HG03066 (cell line): Measurements from ENCODE around the gene ZNHIT2.
"Not testable (repeated sequence)": the region's sequence is repeated elsewhere in the genome, so short reads cannot be mapped to it uniquely, and the experiment has no call there.

ENCODE experiments used
- ATAC-seq: cut with Tn5 transposase; IDR thresholded peaks from one replicate; pipeline ENCODE4 v1.9.1; 2021; ENCODE audit warnings: low read depth; ENCODE audit not compliant: unreplicated experiment

ZNHIT2 gene

DNA sequence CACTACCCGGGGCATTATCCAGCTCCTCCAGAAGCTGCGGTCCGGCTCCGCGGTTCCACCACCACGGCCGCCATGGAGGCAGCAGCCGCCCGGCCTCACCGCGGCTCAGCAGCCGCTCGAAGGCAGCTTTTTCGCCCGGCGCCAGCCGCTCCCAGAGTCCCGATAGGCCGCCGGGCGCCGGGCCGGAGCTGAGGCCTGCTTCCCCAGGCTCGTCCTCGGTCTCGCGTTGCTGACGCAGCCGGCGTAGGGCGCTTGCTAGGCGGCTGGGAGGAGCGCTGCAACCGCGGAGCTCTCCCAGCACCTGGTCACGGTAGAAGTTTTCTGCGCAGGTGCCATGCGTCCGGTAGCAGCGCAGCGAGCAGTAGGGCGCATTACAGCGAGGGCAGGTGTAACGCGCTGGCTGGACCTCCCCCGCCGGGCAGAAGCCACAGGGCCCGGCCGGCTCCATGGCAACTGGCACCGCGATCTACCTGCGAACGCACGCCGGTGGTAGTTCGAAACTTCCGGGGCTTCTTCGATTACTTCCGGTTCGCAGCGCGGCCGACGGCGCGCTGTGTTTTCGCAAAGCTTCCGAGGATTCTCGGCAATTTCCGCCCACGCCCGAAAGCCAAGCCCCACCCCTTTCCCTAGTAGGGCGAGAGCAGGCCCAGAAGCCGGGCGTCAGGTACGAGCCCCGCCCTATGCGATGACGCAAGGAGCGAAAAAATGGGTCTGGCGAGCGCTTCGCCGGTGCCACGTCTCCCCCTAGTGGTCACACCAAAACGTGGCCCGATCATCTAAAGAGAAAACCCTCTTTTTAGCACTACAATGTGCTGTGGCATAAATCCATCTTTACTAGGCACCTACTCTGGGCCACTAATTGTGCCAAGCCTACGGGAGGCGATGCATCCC is at the start of gene ZNHIT2:
ZNHIT2 (minus strand) TSS at position 496 of the 891 bp plus-strand sequence; CDS start at position 448, 48 bp downstream.
- peak; percentile 46 for ATAC-seq

GRCh38 chr11:65166893-65167292 is 49.4 kb upstream of the ZNHIT2 start:
- ATAC-seq = no peak

DNA sequence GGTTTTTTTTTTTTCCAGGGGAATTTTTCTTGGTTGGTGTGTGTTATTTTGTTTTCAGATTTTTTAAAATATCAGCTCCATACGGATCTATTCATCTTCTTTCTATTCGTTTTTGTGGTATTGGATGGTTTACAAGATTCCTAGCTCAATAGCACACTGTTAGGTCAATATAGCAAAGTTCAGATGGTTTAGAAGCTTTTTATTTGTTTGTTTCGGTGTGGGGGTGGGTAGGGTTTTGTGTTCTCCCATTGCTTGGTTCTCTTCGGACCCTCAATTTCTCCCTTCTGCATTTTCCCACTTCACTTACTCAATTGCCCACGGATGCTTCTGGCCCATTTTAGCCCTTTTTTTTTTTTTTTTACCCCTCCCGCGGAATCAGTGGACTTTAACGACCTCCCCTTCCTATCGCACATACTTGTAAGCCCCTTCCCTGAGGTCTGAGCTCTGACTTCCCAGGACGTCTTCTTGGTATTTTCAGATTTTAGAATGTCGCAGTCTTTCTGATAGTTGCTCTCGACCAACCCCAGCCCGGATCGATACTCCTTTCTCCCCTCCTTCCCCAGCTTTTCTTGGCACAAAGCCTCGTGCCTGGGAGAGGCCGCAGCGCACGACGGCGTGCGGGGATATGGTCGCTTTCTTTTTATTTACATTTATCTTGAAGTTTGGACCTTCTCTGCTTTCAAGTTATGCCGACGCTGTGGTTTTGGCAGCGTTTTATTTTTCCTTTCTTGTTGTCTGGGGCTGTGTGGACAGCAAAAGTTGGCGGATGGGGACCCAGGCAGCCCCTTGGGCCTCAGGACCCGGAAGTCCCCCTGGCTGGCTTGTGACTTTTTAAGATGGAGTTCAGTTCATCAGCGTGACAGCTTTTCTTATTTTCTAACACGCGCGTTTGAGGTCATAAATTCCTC is 48.2 kb upstream of the ZNHIT2 start:
- no peak for ATAC-seq

- ATAC-seq = no peak
Measured at GRCh38 chr11:65163684-65164083, 46.2 kb upstream of the ZNHIT2 start.

GRCh38 chr11:65160643-65161042 is 43.1 kb upstream of the ZNHIT2 start:
- ATAC-seq = no peak

- ATAC-seq = peak; percentile 75
Measured at GRCh38 chr11:65159012-65159411, 41.5 kb upstream of the ZNHIT2 start.

- ATAC-seq = no peak
Measured at GRCh38 chr11:65157336-65157735, 39.8 kb upstream of the ZNHIT2 start.

DNA sequence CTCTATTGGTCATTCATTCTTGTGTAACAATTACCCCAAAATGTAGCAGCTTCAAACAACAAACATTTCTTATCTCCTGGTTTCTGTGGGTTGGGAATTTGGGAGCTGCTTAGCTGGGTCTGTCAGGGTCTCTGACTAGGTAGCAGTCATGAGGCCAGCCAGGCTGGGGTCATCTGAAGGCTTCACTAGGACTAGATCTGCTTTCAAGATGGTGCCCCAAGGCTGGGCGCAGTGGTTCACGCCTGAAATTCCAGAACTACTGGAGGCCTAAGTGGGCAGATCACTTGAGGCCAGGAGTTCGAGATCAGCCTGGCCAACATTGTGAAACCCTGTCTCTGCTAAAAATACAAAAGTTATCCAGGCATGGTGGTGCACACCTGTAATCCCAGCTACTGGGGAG is 39.4 kb upstream of the ZNHIT2 start:
- ATAC-seq = no peak

- no peak for ATAC-seq
Measured at GRCh38 chr11:65156256-65156655, 38.8 kb upstream of the ZNHIT2 start.

DNA sequence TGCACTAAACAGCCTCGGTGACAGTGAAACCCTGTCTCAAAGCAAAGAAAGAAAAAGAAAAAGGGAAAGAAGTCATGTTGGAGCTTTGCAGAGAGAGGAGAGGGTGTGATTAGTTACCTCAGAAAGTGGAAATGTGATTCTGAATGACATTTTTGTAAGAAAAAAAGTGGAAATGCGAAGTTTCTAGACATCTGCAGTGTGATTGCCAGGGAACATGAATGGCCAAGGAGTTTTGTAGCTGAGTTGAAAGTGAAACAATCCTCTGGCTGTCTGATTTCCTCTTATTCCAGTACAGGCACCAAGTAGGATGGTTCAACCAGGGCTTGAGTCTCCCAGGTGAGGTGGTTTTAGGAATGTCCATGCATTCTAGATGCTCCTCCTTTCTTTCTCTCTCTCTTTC is 34.6 kb upstream of the ZNHIT2 start:
- no peak for ATAC-seq

DNA sequence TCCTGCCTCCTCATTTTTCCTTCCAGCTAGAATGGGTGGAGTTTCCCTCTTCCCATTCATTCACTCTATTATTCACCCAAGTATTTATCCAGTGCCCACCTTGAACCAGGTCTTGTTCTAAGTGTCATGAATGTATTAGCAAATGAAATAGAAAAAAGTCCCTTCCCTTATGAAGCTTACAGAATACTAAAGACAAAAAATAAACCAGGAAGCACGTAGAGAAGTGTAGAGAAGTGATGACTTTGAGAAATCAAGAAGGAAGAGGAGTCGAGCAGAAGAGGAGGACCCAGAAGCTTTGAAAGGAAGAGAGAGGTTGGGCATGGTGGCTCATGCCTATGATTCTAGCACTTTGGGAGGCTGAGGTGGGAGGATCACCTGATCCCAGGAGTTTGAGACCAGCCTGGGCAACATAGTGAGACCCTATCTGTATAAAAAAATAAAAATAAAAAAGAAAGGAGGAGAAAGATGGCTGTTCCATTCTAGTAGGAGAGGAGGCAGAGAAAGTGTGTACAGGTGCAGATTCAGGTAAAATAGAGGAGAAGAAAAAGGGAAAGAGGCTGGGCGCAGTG is 33.9 kb upstream of the ZNHIT2 start:
- ATAC-seq = no peak

GRCh38 chr11:65150509-65151299 is 33.2 kb upstream of the ZNHIT2 start:
- no peak for ATAC-seq

- ATAC-seq = not testable (repeated sequence)
Measured at GRCh38 chr11:65150131-65150508, 32.6 kb upstream of the ZNHIT2 start.

DNA sequence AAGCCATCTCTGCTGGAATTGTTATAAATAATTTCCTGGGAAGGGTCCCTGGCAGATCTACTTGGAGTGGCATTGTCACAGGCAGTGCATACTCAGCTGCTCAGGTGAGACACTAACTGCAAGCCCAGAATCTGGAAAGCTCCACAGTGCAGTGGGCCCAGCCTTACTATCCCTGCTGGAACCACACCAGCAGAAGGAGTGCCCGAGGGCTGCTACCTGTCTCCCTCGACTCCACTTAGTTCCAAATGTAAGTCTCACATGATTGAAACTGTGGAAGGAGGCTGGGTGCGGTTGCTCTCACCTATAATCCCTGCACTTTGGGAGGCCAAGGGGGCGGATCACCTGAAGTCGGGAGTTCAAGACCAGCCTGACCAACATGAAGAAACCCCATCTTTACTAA is 31.2 kb upstream of the ZNHIT2 start:
- no peak for ATAC-seq

GRCh38 chr11:65147352-65148075 is 30.0 kb upstream of the ZNHIT2 start:
- ATAC-seq = no peak

GRCh38 chr11:65141896-65142494 is 24.5 kb upstream of the ZNHIT2 start:
- no peak for ATAC-seq

DNA sequence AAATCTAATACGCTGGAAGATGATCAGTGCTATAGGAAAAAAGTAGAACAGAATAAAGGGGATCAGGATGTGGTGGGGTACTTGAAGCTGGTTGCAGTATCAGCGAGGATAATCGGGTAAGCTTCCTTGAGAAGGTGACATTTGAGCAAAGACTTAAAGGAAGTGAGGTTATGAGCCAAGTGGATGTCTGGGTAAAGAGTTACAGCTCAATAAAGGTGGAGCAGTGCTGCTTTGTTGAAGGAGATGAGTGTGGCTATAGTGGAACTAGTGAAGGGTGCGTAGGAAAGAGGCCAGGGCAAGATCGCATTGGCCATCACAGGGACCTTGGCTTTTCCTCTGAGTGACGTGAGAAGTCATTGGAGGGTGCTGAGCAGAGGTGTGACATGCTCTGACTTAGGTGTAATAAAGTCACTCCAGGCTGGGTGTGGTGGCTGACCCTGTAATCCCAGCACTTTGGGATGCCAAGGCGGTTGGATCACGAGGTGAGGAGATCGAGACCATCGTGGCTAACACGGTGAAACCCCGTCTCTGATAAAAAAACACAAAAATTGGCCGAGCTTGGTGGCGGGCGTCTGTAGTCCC is 19.1 kb upstream of the ZNHIT2 start:
- no peak for ATAC-seq

DNA sequence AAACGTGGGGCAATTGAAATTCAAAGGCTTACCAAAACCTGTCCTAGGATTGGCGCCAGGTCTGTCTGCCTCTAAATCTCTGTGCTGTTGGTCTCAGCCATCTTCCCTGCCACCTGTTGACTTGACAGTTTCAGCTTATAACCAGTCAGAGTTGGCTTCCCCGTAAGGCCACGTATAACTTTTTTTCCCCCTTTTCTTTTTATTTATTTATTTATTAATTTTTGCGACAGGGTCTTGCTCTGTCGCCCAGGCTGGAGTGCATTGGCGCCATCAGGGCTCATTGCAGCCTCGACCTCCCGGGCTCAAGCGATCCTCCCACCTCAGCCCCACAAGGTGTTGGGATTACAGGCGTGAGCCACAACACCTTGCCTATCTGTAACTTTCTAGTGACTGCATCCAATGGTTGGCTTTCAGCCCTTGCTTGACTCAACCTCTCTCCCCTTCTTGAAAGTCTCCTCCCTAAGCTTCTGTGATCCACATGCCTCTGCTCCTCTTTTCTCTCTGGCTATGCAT is 18.2 kb upstream of the ZNHIT2 start:
- no peak for ATAC-seq
